HCT116 (cell line): ENCODE data around the gene PLAC9.

ENCODE experiments used
- CTCF ChIP-seq, 3 experiments: fragments of 200-600 bp in 1 of 3; sonication (generic) in 1 of 3; IDR thresholded peaks in 2 of 3; conservative IDR thresholded peaks in 1 of 3; 2 replicates each; pipeline ENCODE4 v1.5.1; 2012 to 2017; ENCODE audit warnings: low read depth in 2 of 3, low read length in 2 of 3, antibody characterized with exemption in 1 of 3, borderline replicate concordance in 1 of 3, control low read depth in 1 of 3, mild to moderate bottlenecking in 1 of 3, mixed read lengths in 1 of 3, mixed run types in 1 of 3, moderate library complexity in 1 of 3; ENCODE audit not compliant: insufficient read depth in 1 of 3
- EZH2 ChIP-seq: fragments of 200-600 bp; sonication (generic); IDR thresholded peaks from 2 replicates; pipeline ENCODE4 v1.6.1; 2017; ENCODE audit warnings: antibody characterized with exemption, mixed run types
- POLR2A ChIP-seq: IDR thresholded peaks from 2 replicates; pipeline ENCODE4 v1.7.0; 2011; ENCODE audit warnings: borderline replicate concordance; ENCODE audit not compliant: insufficient read depth, insufficient read length; ENCODE audit errors: extremely low read depth
- POLR2AphosphoS5 ChIP-seq: IDR thresholded peaks from 2 replicates; pipeline ENCODE4 v1.6.1; 2011; ENCODE audit warnings: mild to moderate bottlenecking, low read depth, low read length, moderate library complexity
- RAD21 ChIP-seq: IDR thresholded peaks from 2 replicates; pipeline ENCODE4 v1.6.1; 2012; ENCODE audit warnings: low read depth, mild to moderate bottlenecking
- REST ChIP-seq: IDR thresholded peaks from 2 replicates; pipeline ENCODE4 v1.6.1; 2012; ENCODE audit warnings: low read depth
- SIN3A ChIP-seq: IDR thresholded peaks from 2 replicates; pipeline ENCODE4 v1.6.1; 2012; ENCODE audit warnings: low read depth
- SP1 ChIP-seq: IDR thresholded peaks from 2 replicates; pipeline ENCODE4 v1.6.1; 2012; ENCODE audit warnings: low read depth
- SRF ChIP-seq: IDR thresholded peaks from 2 replicates; pipeline ENCODE4 v1.6.1; 2012; ENCODE audit warnings: low read depth
- TCF7L2 ChIP-seq: IDR thresholded peaks from 2 replicates; pipeline ENCODE4 v1.7.0; 2011; ENCODE audit warnings: borderline replicate concordance, inconsistent platforms; ENCODE audit not compliant: insufficient read depth, insufficient read length; ENCODE audit errors: extremely low read depth
- YY1 ChIP-seq: IDR thresholded peaks from 2 replicates; pipeline ENCODE4 v1.6.1; 2011; ENCODE audit warnings: low read length, low read depth, moderate library complexity, mild to moderate bottlenecking; ENCODE audit not compliant: insufficient replicate concordance; ENCODE audit errors: extremely low read depth
- ZFX ChIP-seq: fragments of 450-650 bp; IDR thresholded peaks from 2 replicates; pipeline ENCODE4 v1.6.1; 2017
- ZNF274 ChIP-seq: fragments of 200-500 bp; sonication (Bioruptor generic); IDR thresholded peaks from 2 replicates; pipeline ENCODE4 v1.6.1; 2014; ENCODE audit warnings: mild to moderate bottlenecking, low read depth, low read length, inconsistent platforms

GRCh38 chr10:80166581-80167470 is 34.3 kb downstream of the PLAC9 start:
- TF ChIP-seq CTCF (IDR thresholded peaks at IDR 0.05 in 2 of 3, conservative IDR thresholded peaks at IDR 0.05 in 1 of 3; ENCODE audit: borderline replicate concordance in 1 of 3, insufficient read depth in 1 of 3, low read depth in 2 of 3, low read length in 2 of 3) (no peak), RAD21 (no peak), EZH2 (no peak), SP1 (no peak), YY1 (no peak), POLR2A (no peak), ZNF274 (no peak), POLR2AphosphoS5 (no peak), SRF (no peak), TCF7L2 (no peak), REST (no peak), ZFX (no peak), SIN3A (no peak)
